Thyroid gland (tissue), 4 donors: ENCODE measurements around the gene GID8.

Experiments
- POLR2A ChIP-seq, 2 donors: fragments of 450-650 bp; IDR thresholded peaks; one replicate each; pipeline ENCODE4 v1.6.1; 2017; ENCODE audit warnings: antibody characterized with exemption in 2 of 2, mild to moderate bottlenecking in 2 of 2, moderate library complexity in 1 of 2
- TF ChIP-seq, protein P1 (sequence below), 6 experiments: fragments of 200-600 bp in 3 of 6; fragments of 450-650 bp in 3 of 6; sonication (generic) in 3 of 6; IDR thresholded peaks; one replicate each; pipeline ENCODE4 v1.5.1; 2016 to 2019; ENCODE audit warnings: antibody characterized with exemption in 6 of 6, mild to moderate bottlenecking in 2 of 6, inconsistent platforms in 1 of 6, moderate library complexity in 1 of 6

DNA sequence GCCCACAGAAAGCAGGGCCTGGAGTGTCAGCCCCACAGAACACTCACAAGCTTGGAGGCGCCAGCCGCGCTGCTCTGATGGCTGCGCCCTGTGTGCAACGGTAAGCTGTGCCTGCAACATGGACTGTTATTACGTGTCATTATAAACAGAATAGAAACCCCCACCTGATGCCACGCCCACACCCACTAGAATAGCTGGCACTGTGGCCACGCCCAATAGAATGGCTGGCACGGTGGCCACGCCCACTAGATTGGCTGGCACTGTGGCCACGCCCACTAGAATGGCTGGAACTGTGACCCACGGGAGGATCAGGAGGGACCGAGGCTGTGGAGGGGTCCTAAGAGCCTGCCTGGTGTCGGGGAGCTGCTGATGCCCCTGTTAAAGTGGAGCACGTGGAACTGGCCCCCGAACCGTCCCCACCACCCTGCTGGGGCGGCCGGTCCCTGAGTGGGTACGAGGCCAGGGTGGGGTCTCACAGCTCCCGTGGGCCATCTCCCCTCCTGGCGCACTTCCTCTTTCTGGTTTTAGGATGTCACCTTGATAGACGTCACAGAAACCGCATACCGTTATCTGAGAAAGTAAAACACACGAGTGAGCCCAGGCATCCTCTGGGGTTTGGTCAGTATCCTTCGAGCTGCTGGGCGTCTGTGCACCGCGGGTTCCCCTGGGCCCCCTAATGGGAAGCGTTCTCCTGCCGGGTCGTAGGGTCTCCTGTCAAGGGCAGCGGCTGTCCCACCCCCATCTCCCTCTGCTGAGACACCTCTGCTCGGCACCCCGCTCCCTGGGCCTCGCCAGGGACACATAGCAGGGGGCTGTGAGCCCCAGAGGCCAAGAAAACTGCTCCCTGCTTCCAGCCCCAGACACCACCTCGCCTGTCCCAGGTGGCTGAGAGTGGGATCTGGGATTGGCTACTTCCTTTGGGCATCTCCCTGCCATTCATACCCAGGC lies 39.9 kb downstream of the GID8 start:
- TF ChIP-seq, protein P1, sequence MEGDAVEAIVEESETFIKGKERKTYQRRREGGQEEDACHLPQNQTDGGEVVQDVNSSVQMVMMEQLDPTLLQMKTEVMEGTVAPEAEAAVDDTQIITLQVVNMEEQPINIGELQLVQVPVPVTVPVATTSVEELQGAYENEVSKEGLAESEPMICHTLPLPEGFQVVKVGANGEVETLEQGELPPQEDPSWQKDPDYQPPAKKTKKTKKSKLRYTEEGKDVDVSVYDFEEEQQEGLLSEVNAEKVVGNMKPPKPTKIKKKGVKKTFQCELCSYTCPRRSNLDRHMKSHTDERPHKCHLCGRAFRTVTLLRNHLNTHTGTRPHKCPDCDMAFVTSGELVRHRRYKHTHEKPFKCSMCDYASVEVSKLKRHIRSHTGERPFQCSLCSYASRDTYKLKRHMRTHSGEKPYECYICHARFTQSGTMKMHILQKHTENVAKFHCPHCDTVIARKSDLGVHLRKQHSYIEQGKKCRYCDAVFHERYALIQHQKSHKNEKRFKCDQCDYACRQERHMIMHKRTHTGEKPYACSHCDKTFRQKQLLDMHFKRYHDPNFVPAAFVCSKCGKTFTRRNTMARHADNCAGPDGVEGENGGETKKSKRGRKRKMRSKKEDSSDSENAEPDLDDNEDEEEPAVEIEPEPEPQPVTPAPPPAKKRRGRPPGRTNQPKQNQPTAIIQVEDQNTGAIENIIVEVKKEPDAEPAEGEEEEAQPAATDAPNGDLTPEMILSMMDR (IDR thresholded peaks at IDR 0.05): no peak
- TF ChIP-seq POLR2A (IDR thresholded peaks at IDR 0.05): no peak
